Nucleus accumbens (tissue), 56 donors: ENCODE data around the gene COX7A2.

ENCODE experiments used
- DNase-seq, 56 donors: peaks; one replicate each; lab custom pipeline; 2025; lab: John Stamatoyannopoulos, UW

Gene COX7A2

DNA sequence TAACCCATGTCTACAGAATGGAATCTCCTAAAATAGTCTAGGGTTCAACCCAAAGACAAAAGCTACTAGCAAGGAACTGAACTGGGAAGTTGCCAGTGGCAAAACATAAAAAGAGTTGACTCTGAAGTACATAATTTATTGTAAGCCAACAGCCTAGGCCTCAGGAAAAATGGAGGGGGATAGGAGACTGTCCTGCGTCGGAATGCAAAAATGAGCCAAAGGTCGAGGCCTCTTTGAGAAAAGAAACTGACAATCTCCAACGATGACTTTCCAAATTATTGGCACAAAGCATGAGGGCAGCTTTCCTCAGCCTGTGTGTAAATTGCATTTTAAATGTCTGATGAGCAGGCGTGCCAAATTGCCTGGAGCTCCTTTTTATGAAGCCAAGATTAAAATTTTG lies 39.9 kb downstream of the COX7A2 start:
- no peak for DNase-seq

- DNase-seq, result no peak
These were observed 40.9 kb downstream of the COX7A2 start for GRCh38 chr6:75202676-75203131.

DNA sequence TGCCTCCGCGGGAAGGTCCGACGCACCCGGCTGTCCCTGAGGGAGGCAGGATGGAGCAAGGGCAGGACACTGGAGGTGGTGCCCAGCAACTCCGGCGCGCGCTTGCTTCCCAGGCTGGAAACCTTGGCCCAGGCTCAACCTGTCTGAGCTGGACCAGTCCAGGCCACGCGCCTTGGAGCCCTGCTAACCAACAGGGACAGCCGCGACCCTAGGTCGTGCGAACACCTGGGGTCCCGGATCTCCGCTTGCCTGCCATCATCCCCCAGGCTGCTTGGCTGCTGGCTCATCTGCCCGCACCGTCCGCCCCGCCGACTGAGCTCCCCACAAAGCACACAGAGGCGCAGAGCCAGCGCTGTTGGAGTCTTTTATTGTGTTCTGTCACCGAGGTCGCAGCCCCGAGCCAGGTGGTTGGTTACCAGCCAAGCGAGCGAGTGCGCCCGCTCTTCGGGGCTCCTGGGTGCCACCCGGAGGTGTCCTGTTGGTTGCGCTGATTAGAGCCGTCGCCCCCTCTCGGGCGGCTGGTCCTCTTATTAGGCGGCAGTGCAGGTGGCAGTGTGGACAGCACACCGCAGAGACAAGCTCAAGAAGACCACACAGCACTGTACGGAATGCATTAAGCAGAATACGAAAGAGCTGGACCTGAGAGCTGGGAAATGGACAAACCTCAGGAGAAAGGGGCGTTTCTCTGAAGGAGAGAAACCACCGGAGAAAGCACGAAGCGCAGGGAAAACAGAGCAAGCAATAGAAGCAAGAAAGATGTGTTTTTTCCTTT lies 41.5 kb downstream of the COX7A2 start:
- DNase-seq, result peak in 1 of 56 donors; percentile 14

GRCh38 chr6:75201021-75201420 lies 42.6 kb downstream of the COX7A2 start:
- no peak for DNase-seq

- DNase-seq, result no peak
These were observed 43.7 kb downstream of the COX7A2 start for GRCh38 chr6:75199889-75200288.

DNA sequence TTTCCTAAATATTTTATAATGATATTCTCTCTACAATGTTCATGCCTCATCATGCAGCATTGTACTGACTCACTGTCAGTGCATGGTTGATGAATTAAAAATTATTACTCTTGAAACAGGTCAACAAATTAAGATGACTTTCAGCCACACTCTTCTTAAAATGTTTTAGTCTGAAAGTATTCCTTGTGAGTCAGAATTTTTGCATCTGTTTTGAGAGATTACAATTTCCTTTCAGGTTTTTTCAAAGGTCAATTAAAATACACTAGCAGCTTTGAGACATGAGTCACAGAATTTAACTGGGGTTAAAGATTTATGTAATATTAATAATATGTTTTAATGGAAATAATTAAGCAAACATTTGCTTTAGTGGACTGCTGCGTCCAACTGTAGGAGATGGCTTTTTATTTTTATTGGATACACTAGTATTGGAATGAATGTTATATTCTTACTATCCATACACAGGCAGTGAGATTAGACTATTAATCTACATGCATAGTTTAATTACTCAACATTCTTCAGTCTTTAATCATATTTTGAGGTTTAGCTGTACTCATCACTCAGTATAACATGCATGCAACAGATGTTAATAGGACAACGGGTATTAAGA lies 47.4 kb downstream of the COX7A2 start:
- DNase-seq, result no peak

DNA sequence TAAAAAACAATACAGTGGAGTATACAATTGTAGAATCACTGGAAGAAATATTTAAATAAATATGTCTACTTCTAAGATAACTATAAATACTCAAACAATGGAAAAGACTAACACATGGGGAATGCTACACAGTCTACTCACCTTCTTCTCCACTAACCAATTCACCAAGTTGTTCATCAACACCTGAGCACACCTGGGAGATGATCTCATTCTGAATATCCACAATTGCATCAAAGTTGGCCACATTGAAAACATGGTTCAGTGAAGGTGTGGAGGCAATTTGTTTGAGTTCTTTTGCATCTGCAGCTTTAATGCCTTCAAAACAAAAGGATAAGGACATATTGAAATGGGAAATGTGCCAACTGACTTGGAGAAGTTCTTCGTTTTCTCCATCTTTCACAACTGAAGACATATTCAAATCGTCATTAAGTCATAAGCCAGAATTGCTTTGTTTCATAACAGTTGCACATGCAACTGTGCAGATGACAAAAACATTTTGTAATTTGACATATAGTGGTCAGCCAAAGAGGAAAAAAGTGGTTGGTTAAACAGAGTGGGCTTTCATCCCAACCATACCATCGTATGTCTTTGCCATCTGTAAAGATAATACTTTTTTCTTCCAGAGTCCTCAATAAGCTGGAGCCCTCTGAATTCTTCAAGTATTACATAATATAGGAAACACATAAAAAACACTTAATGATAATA lies 55.2 kb downstream of the COX7A2 start:
- DNase-seq, result no peak
